ENCODE results near the gene MPZL3.

Gene MPZL3

GRCh38 chr11:118176778-118177134 lies 75.4 kb downstream of the MPZL3 start:
- DNase-seq: no peak
